VCaP (cell line): ENCODE data around the gene GLB1L3.

ENCODE experiments used
- H3K27ac ChIP-seq: fragments of 450-650 bp; 2 replicates; pipeline ENCODE4 v1.5.1; 2017
- CTCF ChIP-seq: fragments of 450-650 bp; conservative IDR thresholded peaks from 2 replicates; pipeline ENCODE4 v1.5.1; 2017; ENCODE audit warnings: mild to moderate bottlenecking, moderate library complexity

Gene GLB1L3

GRCh38 chr11:134357545-134357839 lies 81.3 kb downstream of the GLB1L3 start:
- no peak for TF ChIP-seq CTCF

GRCh38 chr11:134358165-134358855 lies 82.1 kb downstream of the GLB1L3 start:
- no peak for TF ChIP-seq CTCF
- no peak overlapping the region for H3K27ac ChIP-seq

More at GRCh38 chr11:134357545-134357839, 81.3 kb downstream of the GLB1L3 start:
- no peak overlapping the region for H3K27ac ChIP-seq

GRCh38 chr11:134358856-134359490 lies 82.8 kb downstream of the GLB1L3 start:
- no peak overlapping the region; the same call in 1 of the 2 replicates for H3K27ac ChIP-seq
- no peak for TF ChIP-seq CTCF

- peak overlapping the region; percentile 26; the same call in 1 of the 2 replicates for H3K27ac ChIP-seq
- TF ChIP-seq CTCF = no peak
Observed at GRCh38 chr11:134359646-134360045, 83.5 kb downstream of the GLB1L3 start.

GRCh38 chr11:134360050-134360835 lies 84.1 kb downstream of the GLB1L3 start:
- peak overlapping the region; percentile 26; the same call in 1 of the 2 replicates for H3K27ac ChIP-seq
- peak; percentile 94 for TF ChIP-seq CTCF

- no peak for TF ChIP-seq CTCF
- H3K27ac ChIP-seq = peak overlapping the region; percentile 26; the same call in 1 of the 2 replicates
Observed at GRCh38 chr11:134361661-134362060, 85.5 kb downstream of the GLB1L3 start.

- no peak for TF ChIP-seq CTCF
- peak overlapping the region; percentile 83 for H3K27ac ChIP-seq
Observed at GRCh38 chr11:134362192-134362901, 86.2 kb downstream of the GLB1L3 start.
